Loucy (cell line): Measurements from ENCODE around the gene TSFM.

Experiments
- H2AFZ ChIP-seq: fragments of 200-600 bp; sonication (generic); 2 replicates; pipeline ENCODE4 v1.6.0; 2016; ENCODE audit warnings: antibody characterized with exemption, mild to moderate bottlenecking, low read length, moderate library complexity
- H3F3A ChIP-seq: fragments of 200-600 bp; 2 replicates; pipeline ENCODE4 v1.6.0; 2016; ENCODE audit warnings: antibody characterized with exemption, low read depth, mild to moderate bottlenecking
- H3K27me3 ChIP-seq: fragments of 200-600 bp; sonication (generic); 2 replicates; pipeline ENCODE4 v1.6.1; 2014; ENCODE audit warnings: low read length, mild to moderate bottlenecking; ENCODE audit not compliant: insufficient read depth, poor library complexity, severe bottlenecking
- H3K36me3 ChIP-seq: fragments of 200-600 bp; sonication (generic); 2 replicates; pipeline ENCODE4 v1.6.1; 2016; ENCODE audit warnings: low read length; ENCODE audit not compliant: insufficient read depth
- H3K4me1 ChIP-seq: fragments of 200-600 bp; sonication (generic); 2 replicates; pipeline ENCODE4 v1.5.1; 2014; ENCODE audit warnings: low read length, mild to moderate bottlenecking; ENCODE audit not compliant: insufficient read depth, poor library complexity, severe bottlenecking
- H3K4me2 ChIP-seq: fragments of 200-600 bp; sonication (generic); 2 replicates; pipeline ENCODE4 v1.6.0; 2014; ENCODE audit warnings: antibody characterized with exemption, low read length, low read depth, mild to moderate bottlenecking; ENCODE audit not compliant: poor library complexity, severe bottlenecking
- H3K4me3 ChIP-seq: fragments of 200-600 bp; sonication (generic); 2 replicates; pipeline ENCODE4 v1.5.1; 2014; ENCODE audit warnings: low read length, mild to moderate bottlenecking, mixed read lengths; ENCODE audit not compliant: poor library complexity, severe bottlenecking
- H3K79me2 ChIP-seq: fragments of 200-600 bp; sonication (generic); 2 replicates; pipeline ENCODE4 v1.6.1; 2014; ENCODE audit warnings: low read length; ENCODE audit not compliant: insufficient read depth
- H3K9ac ChIP-seq: fragments of 200-600 bp; sonication (generic); 2 replicates; pipeline ENCODE4 v1.6.0; 2014; ENCODE audit warnings: mild to moderate bottlenecking, low read depth, low read length, moderate library complexity; ENCODE audit not compliant: poor library complexity, severe bottlenecking
- H3K9me2 ChIP-seq: fragments of 200-600 bp; sonication (generic); replicated peaks from 2 replicates; pipeline ENCODE4 v1.6.1; 2016; ENCODE audit warnings: low read depth, low read length, mixed read lengths
- H3K9me3 ChIP-seq: fragments of 200-600 bp; sonication (generic); 2 replicates; pipeline ENCODE4 v1.6.1; 2014; ENCODE audit warnings: mild to moderate bottlenecking, antibody characterized with exemption, low read length, low read depth; ENCODE audit not compliant: insufficient read depth
- H4K20me1 ChIP-seq: fragments of 200-600 bp; sonication (generic); 2 replicates; pipeline ENCODE4 v1.6.0; 2014; ENCODE audit warnings: antibody characterized with exemption, low read length, mild to moderate bottlenecking; ENCODE audit not compliant: insufficient read depth, poor library complexity, severe bottlenecking
- EZH2phosphoT487 ChIP-seq: fragments of 200-600 bp; IDR thresholded peaks from 2 replicates; pipeline ENCODE4 v1.6.1; 2018; ENCODE audit warnings: antibody characterized with exemption, mild to moderate bottlenecking, moderate library complexity, borderline replicate concordance
- TF ChIP-seq, protein P1 (sequence below): fragments of 200-600 bp; sonication (generic); conservative IDR thresholded peaks from 2 replicates; pipeline ENCODE4 v1.5.1; 2014; ENCODE audit warnings: mild to moderate bottlenecking, antibody characterized with exemption, low read length

Gene TSFM

DNA sequence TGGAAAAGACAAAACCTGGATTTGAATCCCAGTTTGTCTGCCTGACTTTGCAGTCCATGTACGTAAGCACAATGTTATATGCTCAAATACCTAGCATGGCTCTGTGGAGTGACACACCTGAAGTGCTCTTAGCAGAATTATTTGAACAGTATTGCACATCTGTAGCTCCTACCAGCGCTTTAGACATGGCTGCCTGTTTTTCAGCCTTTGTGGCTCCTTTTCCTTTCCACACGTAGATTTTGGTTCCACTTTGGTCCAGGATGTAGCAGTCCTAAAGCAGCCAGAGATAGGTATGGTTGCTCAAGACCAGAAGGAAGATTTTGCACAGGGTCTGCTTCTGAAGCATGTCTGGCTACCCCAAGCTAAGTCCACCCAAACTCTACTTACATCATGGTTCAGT lies 26.8 kb downstream of the TSFM start:
- H3K9ac ChIP-seq, result no peak overlapping the region
- H3K27me3 ChIP-seq, result no peaks in the 10 kb centered on the region
- no peak overlapping the region for H2AFZ ChIP-seq
- H3K4me2 ChIP-seq, result no peak overlapping the region
- no peak overlapping the region for H3K4me3 ChIP-seq
- no peaks in the 10 kb centered on the region for H3K4me1 ChIP-seq
- H3K79me2 ChIP-seq, result no peaks in the 10 kb centered on the region
- no peaks in the 10 kb centered on the region for H3K9me2 ChIP-seq
- peaks cover 7% of the 10 kb centered on the region; the same call in 1 of the 2 replicates for H3K36me3 ChIP-seq
- no peaks in the 10 kb centered on the region for H4K20me1 ChIP-seq
- H3K9me3 ChIP-seq, result no peaks in the 10 kb centered on the region
- no peaks in the 10 kb centered on the region for H3F3A ChIP-seq
- TF ChIP-seq, protein P1, sequence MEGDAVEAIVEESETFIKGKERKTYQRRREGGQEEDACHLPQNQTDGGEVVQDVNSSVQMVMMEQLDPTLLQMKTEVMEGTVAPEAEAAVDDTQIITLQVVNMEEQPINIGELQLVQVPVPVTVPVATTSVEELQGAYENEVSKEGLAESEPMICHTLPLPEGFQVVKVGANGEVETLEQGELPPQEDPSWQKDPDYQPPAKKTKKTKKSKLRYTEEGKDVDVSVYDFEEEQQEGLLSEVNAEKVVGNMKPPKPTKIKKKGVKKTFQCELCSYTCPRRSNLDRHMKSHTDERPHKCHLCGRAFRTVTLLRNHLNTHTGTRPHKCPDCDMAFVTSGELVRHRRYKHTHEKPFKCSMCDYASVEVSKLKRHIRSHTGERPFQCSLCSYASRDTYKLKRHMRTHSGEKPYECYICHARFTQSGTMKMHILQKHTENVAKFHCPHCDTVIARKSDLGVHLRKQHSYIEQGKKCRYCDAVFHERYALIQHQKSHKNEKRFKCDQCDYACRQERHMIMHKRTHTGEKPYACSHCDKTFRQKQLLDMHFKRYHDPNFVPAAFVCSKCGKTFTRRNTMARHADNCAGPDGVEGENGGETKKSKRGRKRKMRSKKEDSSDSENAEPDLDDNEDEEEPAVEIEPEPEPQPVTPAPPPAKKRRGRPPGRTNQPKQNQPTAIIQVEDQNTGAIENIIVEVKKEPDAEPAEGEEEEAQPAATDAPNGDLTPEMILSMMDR, result no peak
- no peak for TF ChIP-seq EZH2phosphoT487

DNA sequence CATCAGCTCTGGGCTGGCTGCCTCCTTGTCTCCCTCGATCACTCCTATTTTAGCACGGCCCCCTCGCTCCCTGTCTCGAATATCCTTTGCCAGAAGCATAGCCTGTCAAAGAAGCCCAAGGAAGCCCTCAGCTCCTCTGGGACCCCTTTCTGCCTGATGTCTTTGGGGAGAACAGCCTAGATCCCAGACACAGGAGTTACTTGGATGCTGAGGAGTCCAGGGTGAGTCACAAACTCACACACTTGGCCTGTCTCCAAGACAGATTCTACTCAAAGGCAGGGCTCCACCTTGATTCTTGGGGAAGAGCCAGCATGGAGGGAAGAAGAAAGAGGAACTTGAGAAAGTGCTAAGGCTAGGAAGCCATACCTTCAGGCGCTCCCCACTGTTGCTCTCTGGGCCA lies 27.9 kb downstream of the TSFM start:
- no peak overlapping the region for H3K9ac ChIP-seq

DNA sequence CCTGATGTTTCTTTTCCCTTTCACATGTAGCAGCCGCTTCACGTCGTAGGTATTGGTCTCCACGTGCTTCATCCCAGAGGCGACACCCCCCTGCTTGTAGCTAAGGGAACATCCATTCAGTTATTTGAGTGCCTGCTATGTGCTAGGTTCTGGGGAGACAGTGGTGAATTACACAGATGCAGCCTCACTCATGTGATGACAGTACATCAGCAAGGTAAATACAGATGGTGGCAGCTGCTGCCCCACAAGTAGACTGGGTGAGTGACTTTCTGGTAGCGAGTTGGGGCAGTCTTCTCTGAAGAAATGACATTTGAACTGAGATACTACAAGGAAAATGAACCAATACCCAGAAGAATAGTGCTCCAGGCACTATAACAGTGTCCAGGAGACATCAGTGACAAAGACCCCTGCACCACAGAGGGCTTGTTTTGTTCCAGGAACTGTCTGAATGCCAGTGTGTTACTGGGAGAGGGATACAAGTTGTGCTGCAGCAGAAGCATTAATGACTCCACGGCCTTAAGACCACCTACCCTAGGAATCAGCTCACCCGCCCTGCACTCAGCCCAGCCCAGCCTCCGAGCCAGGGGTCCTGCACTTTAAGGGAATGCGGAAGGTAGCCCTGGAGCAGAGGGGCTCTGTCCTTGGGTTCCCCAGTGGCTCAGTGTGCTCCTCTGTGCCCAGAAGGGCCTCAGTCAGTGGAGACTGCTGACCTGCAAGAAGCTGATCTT lies 28.6 kb downstream of the TSFM start:
- Histone ChIP-seq H4K20me1 (no peaks in the 10 kb centered on the region), H2AFZ (no peak overlapping the region), H3F3A (no peaks in the 10 kb centered on the region), H3K36me3 (peaks cover 7% of the 10 kb centered on the region; the same call in 1 of the 2 replicates), H3K27me3 (no peaks in the 10 kb centered on the region), H3K4me2 (no peak overlapping the region), H3K9me2 (no peaks in the 10 kb centered on the region), H3K79me2 (no peaks in the 10 kb centered on the region), H3K4me3 (no peak overlapping the region), H3K4me1 (no peaks in the 10 kb centered on the region), H3K9ac (no peak overlapping the region), H3K9me3 (no peaks in the 10 kb centered on the region)
- no peak for TF ChIP-seq EZH2phosphoT487
- TF ChIP-seq, protein P1, result no peak

More for the DNA sequence above, 27.9 kb downstream of the TSFM start:
- H3K4me2 ChIP-seq, result no peak overlapping the region
- H3K79me2 ChIP-seq, result no peaks in the 10 kb centered on the region
- H3K4me3 ChIP-seq, result no peak overlapping the region
- no peak overlapping the region for H2AFZ ChIP-seq
- H4K20me1 ChIP-seq, result no peaks in the 10 kb centered on the region
- no peaks in the 10 kb centered on the region for H3K9me2 ChIP-seq
- H3K4me1 ChIP-seq, result no peaks in the 10 kb centered on the region
- TF ChIP-seq EZH2phosphoT487, result no peak
- TF ChIP-seq, protein P1, result no peak
- no peaks in the 10 kb centered on the region for H3F3A ChIP-seq
- H3K36me3 ChIP-seq, result peaks cover 7% of the 10 kb centered on the region; the same call in 1 of the 2 replicates
- H3K9me3 ChIP-seq, result no peaks in the 10 kb centered on the region
- no peaks in the 10 kb centered on the region for H3K27me3 ChIP-seq
